ENCODE results near the gene ERV3-1. TPM values are rescaled to one million over a fixed set of nuclear protein-coding genes. Genes with fewer than 3 reads are reported as not detected.
"Not testable (repeated sequence)": the region's sequence is repeated elsewhere in the genome, so short reads cannot be mapped to it uniquely, and the experiment has no call there.

Gene ERV3-1, protein sequence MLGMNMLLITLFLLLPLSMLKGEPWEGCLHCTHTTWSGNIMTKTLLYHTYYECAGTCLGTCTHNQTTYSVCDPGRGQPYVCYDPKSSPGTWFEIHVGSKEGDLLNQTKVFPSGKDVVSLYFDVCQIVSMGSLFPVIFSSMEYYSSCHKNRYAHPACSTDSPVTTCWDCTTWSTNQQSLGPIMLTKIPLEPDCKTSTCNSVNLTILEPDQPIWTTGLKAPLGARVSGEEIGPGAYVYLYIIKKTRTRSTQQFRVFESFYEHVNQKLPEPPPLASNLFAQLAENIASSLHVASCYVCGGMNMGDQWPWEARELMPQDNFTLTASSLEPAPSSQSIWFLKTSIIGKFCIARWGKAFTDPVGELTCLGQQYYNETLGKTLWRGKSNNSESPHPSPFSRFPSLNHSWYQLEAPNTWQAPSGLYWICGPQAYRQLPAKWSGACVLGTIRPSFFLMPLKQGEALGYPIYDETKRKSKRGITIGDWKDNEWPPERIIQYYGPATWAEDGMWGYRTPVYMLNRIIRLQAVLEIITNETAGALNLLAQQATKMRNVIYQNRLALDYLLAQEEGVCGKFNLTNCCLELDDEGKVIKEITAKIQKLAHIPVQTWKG
- 10 to 100 TPM in 1 of 2 donors, 1 to 10 TPM in 1; 9.5 to 11.8 TPM for total RNA-seq
- long read RNA-seq, donor 1, partial matches to known transcripts = 0 of 2 reads
- long read RNA-seq, donor 1, other reads (novel, unspliced or antisense) = 2 of 2 reads
- long read RNA-seq, donor 2, partial matches to known transcripts = 0 of 7 reads
- long read RNA-seq, donor 2, other reads (novel, unspliced or antisense) = 7 of 7 reads

DNA sequence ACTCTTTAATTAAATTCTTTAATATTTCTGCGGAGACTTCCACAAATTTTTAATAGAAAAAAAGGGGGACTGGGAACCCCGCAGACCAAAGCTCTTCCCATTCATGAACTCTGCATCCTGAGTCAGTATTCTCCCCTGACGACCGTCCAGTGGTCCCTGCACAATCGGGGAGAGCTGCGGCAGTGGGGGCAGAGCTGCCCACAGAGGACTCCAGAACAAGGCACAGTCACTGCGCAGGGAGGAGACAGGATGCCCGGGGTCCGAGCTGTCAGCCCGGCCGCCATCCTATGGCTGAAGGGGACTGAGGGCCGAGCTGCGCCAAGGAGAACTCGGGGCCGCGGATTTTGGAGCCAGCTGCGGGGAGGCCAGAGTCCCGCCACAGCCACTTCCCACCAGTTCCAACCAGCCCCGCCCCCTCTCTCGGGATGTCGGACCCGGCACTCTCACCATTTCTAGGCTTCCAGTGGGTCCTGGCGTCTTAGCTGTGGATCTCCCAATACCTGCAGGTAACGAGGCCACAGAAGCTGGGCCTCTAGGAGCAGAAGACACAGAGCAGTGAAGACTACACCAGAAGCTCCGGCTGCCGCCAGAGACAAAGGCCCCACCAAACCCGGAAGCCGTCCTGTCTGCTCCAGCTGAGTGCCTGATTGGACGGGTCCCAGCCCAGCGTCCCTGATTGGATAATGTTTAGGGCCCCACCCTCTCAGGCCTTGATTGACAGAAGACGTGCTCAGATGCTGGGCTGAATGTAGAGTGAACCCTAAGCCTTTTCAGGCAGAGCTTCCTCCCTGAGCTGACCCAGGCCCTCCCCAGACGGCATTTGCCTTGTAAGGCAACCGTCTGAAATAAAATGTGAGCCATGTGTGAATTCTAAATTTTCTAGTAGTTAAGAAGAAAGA, at the start of gene ERV3-1:
Gene ERV3-1, minus strand, starts transcription at position 594 of the 899 bp plus-strand sequence. CDS start 13,661 bp downstream, outside the sequence.
- intact Hi-C loops (cut with DNase I) = no loop called here
- peak; percentile 98 for DNase-seq (ENCODE audit: low spot score)

- intact Hi-C loops (cut with DNase I); DNase-seq (ENCODE audit: low spot score): not testable (repeated sequence)
Measured at GRCh38 chr7:65055786-65056185, 49.3 kb upstream of the ERV3-1 start.

GRCh38 chr7:65054466-65054994, 48.0 kb upstream of the ERV3-1 start:
- DNase-seq (ENCODE audit: low spot score); intact Hi-C loops (cut with DNase I): not testable (repeated sequence)

DNA sequence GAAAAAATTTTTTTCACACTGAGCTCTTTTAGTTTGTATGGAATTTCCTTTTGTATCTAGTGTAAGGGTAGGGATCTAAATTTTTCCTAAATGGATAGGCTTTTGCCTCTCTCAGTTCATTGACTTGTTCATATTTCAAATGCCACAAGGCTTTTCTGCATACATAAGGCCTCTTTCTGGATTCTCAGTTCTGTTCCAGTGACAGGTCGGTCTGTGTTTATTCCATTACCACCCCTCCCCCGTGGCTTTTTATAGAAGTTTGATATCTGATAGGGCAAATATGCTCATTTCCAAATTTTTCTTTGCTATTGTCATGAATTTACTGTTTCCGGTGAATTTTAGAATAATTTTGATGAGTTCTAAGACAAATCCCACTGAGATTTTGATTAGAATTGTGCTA, 45.2 kb upstream of the ERV3-1 start:
- intact Hi-C loops (cut with DNase I); DNase-seq (ENCODE audit: low spot score): not testable (repeated sequence)

DNA sequence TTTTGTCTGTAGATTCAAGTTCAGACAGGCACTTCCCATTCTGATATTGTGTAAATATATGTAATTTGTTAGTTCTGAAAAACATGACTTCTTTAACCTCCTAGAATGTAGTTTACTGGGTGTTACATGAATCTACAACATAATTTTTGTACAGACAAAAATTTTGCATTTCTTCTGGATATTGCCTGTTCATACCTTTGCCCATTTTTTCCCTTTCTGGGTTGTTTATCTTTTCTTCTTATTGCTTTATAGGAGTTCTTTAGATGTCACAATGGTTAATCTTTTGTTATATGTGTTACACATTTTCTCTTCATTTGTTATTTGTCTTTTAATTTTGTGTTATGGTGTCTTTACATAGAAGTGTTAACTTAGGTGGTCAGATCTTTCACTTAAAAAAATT, 44.7 kb upstream of the ERV3-1 start:
- intact Hi-C loops (cut with DNase I) = not testable (repeated sequence)

DNA sequence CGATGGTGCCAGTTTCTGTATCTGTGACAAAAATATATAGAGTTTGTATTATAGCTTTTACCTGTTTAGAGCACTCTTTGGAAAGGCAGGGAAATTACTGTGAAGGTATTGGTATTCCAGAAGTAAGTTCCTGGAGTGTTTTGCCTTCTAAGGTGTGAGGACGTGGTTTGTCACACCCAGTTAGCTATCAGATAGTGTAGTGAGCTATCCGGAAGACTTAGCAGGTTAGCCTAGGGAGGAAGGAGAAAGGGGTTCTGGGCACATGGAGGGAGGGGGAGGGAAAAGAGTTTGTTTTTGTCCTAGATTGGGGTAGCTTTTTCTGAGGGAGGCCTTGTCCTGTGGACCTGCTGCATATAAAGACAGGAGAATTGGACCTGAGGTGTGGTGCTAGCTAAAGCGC, 39.8 kb upstream of the ERV3-1 start:
- DNase-seq (ENCODE audit: low spot score); intact Hi-C loops (cut with DNase I): not testable (repeated sequence)

More for the DNA sequence above, 44.7 kb upstream of the ERV3-1 start:
- not testable (repeated sequence) for DNase-seq (ENCODE audit: low spot score)

DNA sequence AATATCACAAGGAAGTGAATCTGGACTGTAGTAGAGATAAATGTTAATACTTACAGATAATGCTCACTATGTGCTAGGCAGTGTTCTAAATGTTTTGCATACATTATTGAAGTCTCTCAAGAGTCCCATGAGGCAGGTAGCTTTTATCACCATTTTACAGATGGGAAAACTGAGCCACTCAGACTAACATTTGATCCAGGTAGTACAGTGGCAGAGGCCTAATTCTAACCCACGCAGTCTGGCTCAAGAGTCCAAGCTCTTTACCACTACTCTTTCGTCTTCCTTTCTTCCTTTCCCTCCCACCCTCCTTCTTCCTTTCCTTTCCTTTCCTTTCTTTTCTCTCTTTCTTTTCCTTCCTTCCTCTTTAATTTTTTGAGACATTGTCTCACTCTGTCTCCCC, 39.1 kb upstream of the ERV3-1 start:
- intact Hi-C loops (cut with DNase I); DNase-seq (ENCODE audit: low spot score): not testable (repeated sequence)

DNA sequence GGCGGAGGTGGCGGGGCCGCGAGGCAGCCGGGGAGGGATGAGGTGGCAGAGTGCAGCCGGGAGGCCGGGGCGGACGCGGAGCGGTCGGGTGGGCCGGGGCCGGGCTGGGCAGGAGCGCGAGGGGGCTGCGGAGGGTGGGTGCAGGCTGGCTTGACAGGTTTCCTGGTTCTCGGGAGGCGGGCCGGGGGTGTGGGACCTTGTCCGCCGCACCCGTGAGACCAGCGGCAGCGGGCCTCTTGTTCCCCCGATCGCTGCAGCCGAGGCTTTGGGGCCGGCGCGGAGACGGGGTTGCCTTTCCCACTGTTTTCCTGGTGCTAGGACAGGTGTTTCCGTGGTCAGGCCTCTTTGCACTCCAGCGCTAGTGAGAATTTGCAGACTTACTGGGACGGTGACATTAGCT, 32.3 kb upstream of the ERV3-1 start:
- intact Hi-C loops (cut with DNase I) = not testable (repeated sequence)

DNA sequence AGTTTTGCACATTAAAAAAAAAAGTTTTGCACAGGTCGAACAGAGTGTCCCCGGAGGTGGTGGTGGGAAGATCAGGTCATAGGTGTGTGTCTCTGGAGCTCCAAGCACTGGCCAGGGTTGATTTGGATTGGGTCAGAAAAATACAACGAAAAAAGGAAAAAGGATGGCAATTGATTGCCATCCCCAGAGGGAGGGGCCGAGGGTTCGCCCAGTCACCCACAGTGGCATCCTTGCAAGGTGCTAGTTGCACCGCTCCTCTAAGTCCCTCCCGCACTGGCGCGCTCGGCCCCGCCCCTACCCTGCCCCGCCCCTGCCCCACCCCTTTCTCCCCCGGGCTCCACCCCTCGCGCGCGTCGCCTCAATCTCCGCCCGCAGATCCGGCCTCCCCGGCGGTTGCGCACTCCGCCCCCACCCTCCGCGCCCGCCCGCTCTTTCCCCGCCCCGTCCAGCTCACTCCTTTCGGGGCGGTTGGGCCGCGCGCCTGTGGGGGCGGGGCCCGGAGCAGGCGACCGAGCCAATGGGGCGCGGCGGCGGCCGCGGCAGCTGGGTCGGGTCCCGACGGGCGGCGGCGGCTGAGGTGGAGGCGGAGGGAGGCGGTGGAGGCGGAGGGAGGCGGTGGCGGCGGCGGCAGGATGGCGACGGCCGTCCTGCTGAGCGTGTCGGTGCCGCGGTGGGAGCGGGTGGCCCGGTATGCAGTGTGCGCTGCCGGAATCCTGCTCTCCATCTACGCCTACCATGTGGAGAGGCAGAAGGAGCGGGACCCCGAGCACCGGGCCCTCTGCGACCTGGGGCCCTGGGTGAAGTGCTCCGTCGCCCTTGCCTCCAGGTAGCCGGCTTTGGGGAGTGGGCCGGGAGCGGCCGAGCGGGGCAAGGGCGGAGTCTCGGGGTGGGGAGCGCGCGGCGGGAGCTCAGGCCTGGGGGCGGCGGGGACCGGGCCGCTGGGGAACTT, 31.5 kb upstream of the ERV3-1 start:
- DNase-seq (ENCODE audit: low spot score) = peak; percentile 98
- intact Hi-C loops (cut with DNase I) = no loop called here

More for the DNA sequence above, 32.3 kb upstream of the ERV3-1 start:
- DNase-seq (ENCODE audit: low spot score) = peak; percentile 85

DNA sequence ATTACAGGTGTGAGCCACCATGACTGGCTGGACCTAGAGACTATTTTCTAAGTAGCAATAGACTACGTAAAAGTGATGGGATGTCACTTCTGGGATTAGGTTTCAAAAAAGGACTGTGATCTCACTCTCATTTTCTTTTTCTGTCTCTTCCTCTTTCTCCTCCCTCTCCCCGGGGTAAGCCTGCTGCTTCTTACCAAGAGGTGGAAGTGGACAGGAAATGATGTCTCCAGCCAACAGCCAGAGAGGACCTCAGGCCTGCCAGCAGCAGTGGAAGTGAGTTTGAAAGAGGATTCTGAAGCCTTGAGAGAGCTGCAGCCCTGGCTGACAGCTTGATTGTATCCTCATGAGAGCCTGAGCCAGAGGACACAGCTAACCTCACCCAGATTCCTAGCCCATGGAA, 30.0 kb upstream of the ERV3-1 start:
- intact Hi-C loops (cut with DNase I) = not testable (repeated sequence)

GRCh38 chr7:65035469-65035868, 29.0 kb upstream of the ERV3-1 start:
- DNase-seq (ENCODE audit: low spot score); intact Hi-C loops (cut with DNase I): not testable (repeated sequence)

More for the DNA sequence above, 30.0 kb upstream of the ERV3-1 start:
- not testable (repeated sequence) for DNase-seq (ENCODE audit: low spot score)

DNA sequence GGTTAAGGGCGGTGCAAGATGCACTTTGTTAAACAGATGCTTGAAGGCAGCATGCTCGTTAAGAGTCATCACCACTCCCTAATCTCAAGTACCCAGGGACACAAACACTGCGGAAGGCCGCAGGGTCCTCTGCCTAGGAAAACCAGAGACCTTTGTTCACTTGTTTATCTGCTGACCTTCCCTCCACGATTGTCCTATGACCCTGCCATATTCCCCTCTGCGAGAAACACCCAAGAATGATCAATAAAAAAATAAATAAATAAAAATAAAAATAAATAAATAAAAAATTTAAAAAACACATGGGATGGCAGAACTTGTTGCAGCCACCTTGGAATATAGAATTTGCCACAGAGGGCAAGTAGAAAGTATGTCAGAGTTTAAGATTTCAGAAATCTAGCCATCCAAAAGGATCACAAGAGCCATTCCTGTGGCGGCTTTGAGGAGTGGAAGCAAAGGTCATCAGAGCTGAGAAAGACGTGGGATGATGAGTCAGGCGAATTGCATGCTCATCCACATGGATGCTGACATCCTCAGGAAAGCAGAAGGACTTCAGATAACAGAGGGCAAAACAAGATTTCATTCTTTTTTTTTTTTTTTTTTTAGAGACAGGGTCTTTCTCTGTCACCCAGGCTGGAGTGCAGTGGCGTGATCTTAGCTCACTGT, 27.8 kb upstream of the ERV3-1 start:
- intact Hi-C loops (cut with DNase I); DNase-seq (ENCODE audit: low spot score): not testable (repeated sequence)

- DNase-seq (ENCODE audit: low spot score); intact Hi-C loops (cut with DNase I): not testable (repeated sequence)
Measured at GRCh38 chr7:65033391-65033790, 26.9 kb upstream of the ERV3-1 start.

- intact Hi-C loops (cut with DNase I); DNase-seq (ENCODE audit: low spot score): not testable (repeated sequence)
Measured at GRCh38 chr7:65025023-65025422, 18.5 kb upstream of the ERV3-1 start.

- DNase-seq (ENCODE audit: low spot score); intact Hi-C loops (cut with DNase I): not testable (repeated sequence)
Measured at GRCh38 chr7:65020978-65021377, 14.5 kb upstream of the ERV3-1 start.

DNA sequence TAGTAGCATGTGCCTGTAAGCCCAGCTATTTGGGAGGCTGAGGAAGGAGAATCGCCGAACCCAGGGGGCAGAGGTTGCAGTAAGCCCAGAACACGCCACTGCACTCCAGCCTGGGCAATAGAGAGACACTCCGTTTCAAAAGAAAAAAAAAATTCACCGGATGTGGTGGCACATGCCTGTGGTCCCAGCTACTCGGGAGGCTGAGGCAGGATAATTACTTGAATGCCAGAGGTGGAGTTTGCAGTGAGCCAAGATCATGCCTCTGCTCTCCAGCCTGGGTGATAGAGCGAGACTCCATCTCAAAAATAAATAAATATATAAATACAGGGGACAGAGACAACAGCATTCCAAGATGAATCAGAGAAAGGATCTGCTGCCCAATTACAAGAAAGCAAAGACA, 3.4 kb upstream of the ERV3-1 start:
- DNase-seq (ENCODE audit: low spot score); intact Hi-C loops (cut with DNase I): not testable (repeated sequence)

- DNase-seq (ENCODE audit: low spot score); intact Hi-C loops (cut with DNase I): not testable (repeated sequence)
Measured at GRCh38 chr7:65009394-65009793, 2.9 kb upstream of the ERV3-1 start.

Data from posterior vena cava (tissue), 2 donors.